NCI-H2227 (cell line): ENCODE results near the gene CHIA.

Experiments
- DNase-seq: peaks from one replicate; lab custom pipeline; 2025; ENCODE audit not compliant: unreplicated experiment; lab: John Stamatoyannopoulos, UW

CHIA gene

GRCh38 chr1:111361761-111362160 is 71.1 kb downstream of the CHIA start:
- DNase-seq: no peak

DNA sequence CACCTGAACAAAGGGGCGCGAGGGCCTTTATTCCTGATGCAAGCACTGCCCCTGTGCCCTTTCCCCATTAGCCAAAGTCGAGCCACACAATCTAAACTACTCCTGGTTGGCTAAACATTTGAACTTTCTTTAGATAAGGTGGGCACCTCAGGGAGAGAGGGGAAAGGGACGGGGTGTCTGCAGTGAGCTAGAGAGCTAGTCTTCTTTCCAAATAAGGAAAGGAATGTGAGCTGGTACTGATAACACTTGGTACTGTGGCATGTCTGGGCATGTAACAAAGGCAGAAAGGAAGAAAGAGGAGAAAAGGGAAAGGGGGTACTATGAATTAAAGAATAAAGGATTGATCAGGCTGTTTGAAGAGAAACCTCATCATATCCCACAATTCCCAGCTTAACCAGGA is 74.0 kb downstream of the CHIA start:
- DNase-seq: no peak

GRCh38 chr1:111366256-111366655 is 75.6 kb downstream of the CHIA start:
- no peak for DNase-seq

DNA sequence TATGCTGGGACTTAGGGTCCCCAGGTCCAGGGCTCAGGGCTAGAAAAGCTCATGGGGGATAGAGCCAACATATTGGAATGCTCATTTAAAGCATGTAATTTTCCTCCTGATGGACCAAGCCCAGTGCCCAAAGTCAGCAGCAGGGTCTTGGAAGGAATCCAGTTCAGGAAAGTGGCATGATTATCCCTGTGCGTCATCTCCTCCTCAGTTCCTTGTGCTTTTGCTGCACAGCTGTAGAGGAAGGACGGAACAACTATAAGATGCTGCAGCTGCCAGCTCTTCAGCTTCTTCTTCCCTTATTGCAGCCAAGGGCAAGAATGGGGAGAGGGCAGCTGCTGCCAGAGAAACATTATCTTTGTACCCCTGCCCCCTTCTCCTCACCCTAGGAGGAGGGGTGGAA is 78.5 kb downstream of the CHIA start:
- DNase-seq: no peak

GRCh38 chr1:111369645-111370044 is 79.0 kb downstream of the CHIA start:
- no peak for DNase-seq
